ENCODE results near the gene PARP8.

The PARP8 gene

DNA sequence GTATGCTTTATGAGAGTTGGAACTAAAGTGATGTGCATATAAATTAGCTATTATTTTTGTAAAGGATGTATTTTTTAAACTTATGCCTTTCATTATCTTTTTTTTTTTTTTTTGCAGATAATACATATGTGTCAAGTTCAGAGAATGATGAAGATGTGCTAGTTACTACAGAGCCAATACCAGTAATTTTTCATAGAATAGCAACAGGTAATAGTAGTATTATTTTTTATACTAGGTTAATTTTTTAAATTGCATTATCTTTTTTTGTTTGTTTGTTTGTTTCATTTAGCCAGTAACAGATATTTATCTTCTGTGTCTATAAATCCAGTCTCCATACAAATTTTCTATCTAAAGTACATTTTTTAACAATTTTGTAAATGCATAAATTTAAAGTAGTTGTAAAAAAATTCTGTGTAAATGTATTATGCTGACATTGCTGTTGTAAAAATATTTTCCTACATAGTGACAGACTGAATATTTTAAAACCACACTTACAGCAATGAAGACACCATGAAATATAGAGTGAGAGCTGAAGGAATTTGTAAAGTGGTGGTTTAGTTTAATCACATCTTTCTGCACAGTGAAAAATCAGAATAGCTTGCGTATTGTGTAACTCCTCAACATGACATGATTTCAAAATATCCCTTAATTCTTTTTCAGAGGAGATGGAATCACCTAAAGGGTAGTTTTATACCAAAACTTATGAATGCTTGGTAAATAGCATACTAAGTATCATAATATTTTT is 93.3 kb downstream of the PARP8 start:
- TF ChIP-seq, protein P1, sequence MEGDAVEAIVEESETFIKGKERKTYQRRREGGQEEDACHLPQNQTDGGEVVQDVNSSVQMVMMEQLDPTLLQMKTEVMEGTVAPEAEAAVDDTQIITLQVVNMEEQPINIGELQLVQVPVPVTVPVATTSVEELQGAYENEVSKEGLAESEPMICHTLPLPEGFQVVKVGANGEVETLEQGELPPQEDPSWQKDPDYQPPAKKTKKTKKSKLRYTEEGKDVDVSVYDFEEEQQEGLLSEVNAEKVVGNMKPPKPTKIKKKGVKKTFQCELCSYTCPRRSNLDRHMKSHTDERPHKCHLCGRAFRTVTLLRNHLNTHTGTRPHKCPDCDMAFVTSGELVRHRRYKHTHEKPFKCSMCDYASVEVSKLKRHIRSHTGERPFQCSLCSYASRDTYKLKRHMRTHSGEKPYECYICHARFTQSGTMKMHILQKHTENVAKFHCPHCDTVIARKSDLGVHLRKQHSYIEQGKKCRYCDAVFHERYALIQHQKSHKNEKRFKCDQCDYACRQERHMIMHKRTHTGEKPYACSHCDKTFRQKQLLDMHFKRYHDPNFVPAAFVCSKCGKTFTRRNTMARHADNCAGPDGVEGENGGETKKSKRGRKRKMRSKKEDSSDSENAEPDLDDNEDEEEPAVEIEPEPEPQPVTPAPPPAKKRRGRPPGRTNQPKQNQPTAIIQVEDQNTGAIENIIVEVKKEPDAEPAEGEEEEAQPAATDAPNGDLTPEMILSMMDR (IDR thresholded peaks at IDR 0.05; ENCODE audit: low read depth, low read length, missing control alignments) = no peak
- no peak overlapping the region for H3K4me3 ChIP-seq (ENCODE audit: low read depth, low read length)
- no peak for DNase-seq (ENCODE audit: low read depth)

- DNase-seq (ENCODE audit: low read depth) = no peak
- TF ChIP-seq, protein P1 (IDR thresholded peaks at IDR 0.05; ENCODE audit: low read depth, low read length, missing control alignments) = no peak
These were observed 96.9 kb downstream of the PARP8 start for GRCh38 chr5:50763351-50763750.

DNA sequence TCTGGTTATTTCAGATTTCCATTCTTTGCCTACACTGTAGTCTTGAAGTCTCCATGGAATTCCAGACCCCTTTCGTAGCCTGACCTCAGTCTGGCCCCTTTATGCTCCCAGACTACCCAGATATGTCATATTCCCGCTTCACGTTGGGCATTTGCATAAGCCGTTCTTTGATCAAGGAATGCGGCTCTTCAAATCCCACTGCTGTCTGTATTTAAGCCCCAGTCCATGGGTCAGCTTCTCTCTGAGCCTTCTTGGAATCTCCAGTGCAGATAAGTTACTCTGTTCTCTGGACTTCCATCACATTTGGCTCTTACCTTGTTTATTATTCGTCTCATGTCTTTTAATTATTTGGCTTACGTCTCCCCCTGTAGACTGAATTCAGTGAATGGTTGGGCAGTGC is 97.4 kb downstream of the PARP8 start:
- TF ChIP-seq, protein P1 (IDR thresholded peaks at IDR 0.05; ENCODE audit: low read depth, low read length, missing control alignments) = no peak
- no peak overlapping the region for H3K4me3 ChIP-seq (ENCODE audit: low read depth, low read length)
- no peak for DNase-seq (ENCODE audit: low read depth)

More at GRCh38 chr5:50763351-50763750, 96.9 kb downstream of the PARP8 start:
- no peak overlapping the region for H3K4me3 ChIP-seq (ENCODE audit: low read depth, low read length)

DNA sequence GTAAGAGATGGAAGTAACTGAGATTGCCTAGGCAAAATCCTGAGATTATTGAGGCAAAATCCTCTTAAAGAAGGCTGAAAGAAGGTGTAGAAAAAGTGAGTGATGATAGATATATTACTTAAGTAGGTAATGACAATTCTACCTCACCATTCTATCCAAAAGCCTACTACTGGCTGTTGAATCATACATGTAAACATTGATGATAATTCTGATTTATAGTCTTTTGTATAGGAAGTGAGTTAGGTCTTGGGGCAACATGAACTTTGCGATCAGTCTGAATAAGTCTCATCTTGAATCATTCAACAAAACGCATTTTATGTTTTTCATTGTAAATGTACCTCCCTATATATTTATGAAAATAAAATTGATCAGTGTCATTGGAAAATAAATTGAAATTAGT is 99.6 kb downstream of the PARP8 start:
- TF ChIP-seq, protein P1 (IDR thresholded peaks at IDR 0.05; ENCODE audit: low read depth, low read length, missing control alignments) = no peak
- DNase-seq (ENCODE audit: low read depth) = no peak
- no peak overlapping the region for H3K4me3 ChIP-seq (ENCODE audit: low read depth, low read length)

DNA sequence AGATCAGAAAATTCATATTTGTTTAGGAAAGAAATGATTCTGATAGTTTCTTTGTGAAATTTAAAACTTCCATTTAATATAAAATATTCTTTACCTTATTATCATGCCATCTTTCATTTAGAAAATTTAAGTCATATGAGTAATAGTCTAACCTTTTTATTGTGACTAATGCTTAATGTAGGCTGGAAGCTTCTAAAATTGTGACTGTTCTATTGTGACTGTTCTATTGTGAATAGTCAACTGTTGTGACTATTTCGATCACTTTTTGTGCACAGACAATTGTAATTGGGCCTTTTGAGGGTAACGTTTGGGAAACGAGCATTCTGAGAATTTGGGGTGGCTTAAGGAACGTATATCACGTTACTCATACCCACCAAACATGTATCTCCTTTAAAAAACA is 100.0 kb downstream of the PARP8 start:
- DNase-seq (ENCODE audit: low read depth) = no peak
- TF ChIP-seq, protein P1 (IDR thresholded peaks at IDR 0.05; ENCODE audit: low read depth, low read length, missing control alignments) = no peak
- no peak overlapping the region for H3K4me3 ChIP-seq (ENCODE audit: low read depth, low read length)

DNA sequence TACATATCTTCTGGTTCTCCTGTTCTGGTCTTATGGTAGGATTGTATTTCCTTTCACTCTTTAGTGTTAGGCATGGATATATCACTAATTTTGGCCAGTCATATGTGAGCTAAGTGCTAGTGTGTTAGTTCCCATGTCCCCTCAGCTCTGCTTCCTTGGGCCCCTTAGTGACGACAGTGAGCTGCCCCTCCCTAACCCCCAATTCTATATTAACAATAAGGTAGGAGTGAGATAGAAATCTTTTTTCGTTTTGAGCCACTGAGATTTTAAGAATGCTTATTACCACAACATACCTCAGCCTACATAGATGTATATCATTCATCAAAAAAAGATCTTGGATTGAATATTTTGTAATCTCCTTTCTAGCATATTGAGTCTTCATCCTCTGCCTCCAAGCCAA is 100.5 kb downstream of the PARP8 start:
- TF ChIP-seq, protein P1 (IDR thresholded peaks at IDR 0.05; ENCODE audit: low read depth, low read length, missing control alignments) = no peak
- DNase-seq (ENCODE audit: low read depth) = no peak
- no peak overlapping the region for H3K4me3 ChIP-seq (ENCODE audit: low read depth, low read length)

- no peak overlapping the region for H3K4me3 ChIP-seq (ENCODE audit: low read depth, low read length)
- no peak for DNase-seq (ENCODE audit: low read depth)
- TF ChIP-seq, protein P1 (IDR thresholded peaks at IDR 0.05; ENCODE audit: low read depth, low read length, missing control alignments) = no peak
These were observed 101.2 kb downstream of the PARP8 start for GRCh38 chr5:50767588-50767987.

Measured in GM12864 (cell line).